GM10248 (cell line): ENCODE results near the gene CEP170B.

ENCODE experiments used
- CTCF ChIA-PET: fragments of 300-600 bp; sonication (Branson Sonifier 250); formaldehyde crosslinking; extraction: SDS; loops from one replicate; lab custom pipeline; 2021; ENCODE audit warnings: antibody characterized with exemption; lab: Yijun Ruan, JAX
- POLR2A ChIA-PET: fragments of 350-650 bp; sonication (Branson Sonifier 250); formaldehyde crosslinking; extraction: SDS; loops from one replicate; lab custom pipeline; 2020; ENCODE audit warnings: antibody characterized with exemption; lab: Yijun Ruan, JAX
- DNase-seq: peaks from one replicate; pipeline ENCODE4 v3.0.0; 2012; ENCODE audit errors: extremely low spot score
- TF ChIP-seq, protein P1 (sequence below): IDR thresholded peaks from 2 replicates; pipeline ENCODE4 v1.5.1; 2012; ENCODE audit warnings: mild to moderate bottlenecking, low read depth; ENCODE audit errors: extremely low read depth, missing control alignments, control extremely low read depth

Gene CEP170B

DNA sequence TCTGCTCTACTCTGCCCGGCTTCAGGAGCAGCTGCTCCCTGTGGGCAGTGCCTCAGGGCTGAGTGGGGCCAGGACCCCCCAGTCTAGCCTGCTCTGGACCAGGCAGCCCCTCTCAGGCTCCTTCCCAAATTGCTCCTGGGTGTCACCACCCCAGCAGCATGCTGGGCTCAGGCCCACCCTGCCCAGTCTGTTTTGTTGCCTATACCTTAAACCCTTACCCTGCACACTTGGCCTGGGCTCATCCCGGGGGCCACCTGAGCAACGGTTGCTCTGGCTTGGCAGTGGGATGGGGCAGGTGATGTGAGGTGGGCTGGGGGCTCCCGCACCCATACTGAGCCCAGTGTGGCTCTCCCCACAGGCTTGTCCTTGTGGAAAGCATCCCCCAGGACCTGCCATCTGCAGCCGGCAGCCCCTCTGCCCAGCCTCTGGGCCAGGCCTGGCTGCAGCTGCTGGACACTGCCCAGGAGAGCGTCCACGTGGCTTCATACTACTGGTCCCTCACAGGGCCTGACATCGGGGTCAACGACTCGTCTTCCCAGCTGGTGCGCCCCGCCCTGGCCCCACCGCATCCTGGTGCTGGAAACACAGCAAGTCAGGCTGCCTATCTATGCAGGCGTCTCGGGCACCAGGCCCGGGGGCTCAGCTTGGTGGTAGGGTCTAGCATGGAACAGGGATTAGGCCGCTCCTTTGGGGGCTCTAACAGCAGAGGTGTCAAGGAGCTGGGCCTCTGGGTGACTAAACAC is 63.5 kb downstream of the CEP170B start:
- TF ChIP-seq, protein P1, sequence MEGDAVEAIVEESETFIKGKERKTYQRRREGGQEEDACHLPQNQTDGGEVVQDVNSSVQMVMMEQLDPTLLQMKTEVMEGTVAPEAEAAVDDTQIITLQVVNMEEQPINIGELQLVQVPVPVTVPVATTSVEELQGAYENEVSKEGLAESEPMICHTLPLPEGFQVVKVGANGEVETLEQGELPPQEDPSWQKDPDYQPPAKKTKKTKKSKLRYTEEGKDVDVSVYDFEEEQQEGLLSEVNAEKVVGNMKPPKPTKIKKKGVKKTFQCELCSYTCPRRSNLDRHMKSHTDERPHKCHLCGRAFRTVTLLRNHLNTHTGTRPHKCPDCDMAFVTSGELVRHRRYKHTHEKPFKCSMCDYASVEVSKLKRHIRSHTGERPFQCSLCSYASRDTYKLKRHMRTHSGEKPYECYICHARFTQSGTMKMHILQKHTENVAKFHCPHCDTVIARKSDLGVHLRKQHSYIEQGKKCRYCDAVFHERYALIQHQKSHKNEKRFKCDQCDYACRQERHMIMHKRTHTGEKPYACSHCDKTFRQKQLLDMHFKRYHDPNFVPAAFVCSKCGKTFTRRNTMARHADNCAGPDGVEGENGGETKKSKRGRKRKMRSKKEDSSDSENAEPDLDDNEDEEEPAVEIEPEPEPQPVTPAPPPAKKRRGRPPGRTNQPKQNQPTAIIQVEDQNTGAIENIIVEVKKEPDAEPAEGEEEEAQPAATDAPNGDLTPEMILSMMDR, result no peak
- ChIA-PET POLR2A (no interaction called here), CTCF (interaction anchor here (1.4 to 2.4 kb wide), 2 partner anchors 12 to 117 kb away, joined by 4 to 9 read pairs; no protein-coding TSS in a partner anchor)
- no peak for DNase-seq

DNA sequence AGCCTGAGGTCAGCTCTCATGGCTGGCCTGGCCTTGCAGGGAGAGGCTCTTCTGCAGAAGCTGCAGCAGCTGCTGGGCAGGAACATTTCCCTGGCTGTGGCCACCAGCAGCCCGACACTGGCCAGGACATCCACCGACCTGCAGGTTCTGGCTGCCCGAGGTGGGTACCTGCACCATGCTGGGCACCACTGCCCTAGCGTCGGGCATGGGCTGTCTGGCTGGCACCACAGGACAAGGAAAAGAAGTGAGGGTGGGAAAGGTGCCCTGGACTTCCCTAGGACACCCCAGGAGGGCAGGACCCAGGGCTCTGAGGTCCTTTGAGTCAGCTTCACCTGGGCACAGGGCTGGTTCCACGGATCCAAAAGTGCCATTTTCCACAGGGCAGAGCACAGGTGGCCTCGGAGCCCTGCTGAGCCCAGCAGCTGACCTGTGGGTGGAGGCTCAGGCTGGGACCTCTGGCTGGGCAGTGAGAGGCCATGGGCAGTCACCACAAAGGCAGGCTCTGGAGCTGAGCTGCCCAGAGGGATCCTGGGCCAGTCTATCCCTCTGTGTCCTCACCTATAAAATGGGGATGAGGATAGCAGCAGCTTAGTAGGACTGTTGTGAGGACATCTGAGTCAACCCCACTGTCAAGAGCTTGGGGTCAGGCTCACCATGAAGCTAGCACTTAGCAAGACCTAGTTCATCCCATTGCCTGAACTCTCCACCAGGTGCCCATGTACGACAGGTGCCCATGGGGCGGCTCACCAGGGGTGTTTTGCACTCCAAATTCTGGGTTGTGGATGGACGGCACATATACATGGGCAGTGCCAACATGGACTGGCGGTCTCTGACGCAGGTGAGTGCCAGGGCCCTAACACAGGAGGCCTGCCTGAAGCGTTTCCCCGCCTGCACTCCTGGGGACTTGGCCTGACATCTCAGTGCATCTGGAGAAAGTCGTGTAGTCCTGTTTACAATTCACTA is 64.5 kb downstream of the CEP170B start:
- TF ChIP-seq, protein P1, result no peak
- peak; percentile 15 for DNase-seq
- ChIA-PET POLR2A (interaction anchor here (0.6 kb wide), 1 partner anchor 134 kb away, joined by 3 read pairs; no protein-coding TSS in a partner anchor), CTCF (interaction anchor here (2.4 kb wide), 1 partner anchor 116 kb away, joined by 9 read pairs; no protein-coding TSS in a partner anchor)

DNA sequence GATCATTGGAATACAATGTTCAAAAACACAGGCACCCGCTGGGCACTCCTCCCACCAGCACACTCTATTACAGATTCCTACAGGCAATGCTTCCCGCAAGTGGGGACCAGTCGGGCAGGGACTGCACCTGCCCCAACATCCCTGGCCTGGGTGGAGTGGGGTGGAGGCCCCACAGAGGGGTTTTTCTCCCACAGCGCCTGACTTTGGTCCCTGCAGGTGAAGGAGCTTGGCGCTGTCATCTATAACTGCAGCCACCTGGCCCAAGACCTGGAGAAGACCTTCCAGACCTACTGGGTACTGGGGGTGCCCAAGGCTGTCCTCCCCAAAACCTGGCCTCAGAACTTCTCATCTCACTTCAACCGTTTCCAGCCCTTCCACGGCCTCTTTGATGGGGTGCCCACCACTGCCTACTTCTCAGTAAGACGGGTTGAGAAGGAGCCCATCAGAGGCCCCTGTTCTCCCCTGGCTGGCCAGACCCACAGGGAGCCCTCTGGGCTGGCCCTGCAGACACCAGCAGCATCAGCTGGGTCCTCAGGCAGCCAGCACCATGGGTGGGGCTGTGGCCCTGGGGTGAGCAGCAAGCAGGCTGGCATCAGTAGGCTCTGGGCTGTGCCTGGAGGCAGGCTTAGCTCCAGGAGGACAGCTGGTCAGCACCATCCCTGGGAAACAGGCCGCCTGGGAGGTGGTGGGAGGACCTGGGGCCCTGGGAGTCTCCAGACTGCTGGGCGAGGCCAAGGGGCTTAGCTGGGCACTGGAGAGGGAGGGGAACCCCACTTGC is 65.6 kb downstream of the CEP170B start:
- DNase-seq, result peak; percentile 15
- POLR2A ChIA-PET, result no interaction called here
- CTCF ChIA-PET, result interaction anchor here (0.8 to 2.4 kb wide), 4 partner anchors 9 to 115 kb away, joined by 3 to 9 read pairs (median 3); no protein-coding TSS in a partner anchor
- TF ChIP-seq, protein P1, result no peak

DNA sequence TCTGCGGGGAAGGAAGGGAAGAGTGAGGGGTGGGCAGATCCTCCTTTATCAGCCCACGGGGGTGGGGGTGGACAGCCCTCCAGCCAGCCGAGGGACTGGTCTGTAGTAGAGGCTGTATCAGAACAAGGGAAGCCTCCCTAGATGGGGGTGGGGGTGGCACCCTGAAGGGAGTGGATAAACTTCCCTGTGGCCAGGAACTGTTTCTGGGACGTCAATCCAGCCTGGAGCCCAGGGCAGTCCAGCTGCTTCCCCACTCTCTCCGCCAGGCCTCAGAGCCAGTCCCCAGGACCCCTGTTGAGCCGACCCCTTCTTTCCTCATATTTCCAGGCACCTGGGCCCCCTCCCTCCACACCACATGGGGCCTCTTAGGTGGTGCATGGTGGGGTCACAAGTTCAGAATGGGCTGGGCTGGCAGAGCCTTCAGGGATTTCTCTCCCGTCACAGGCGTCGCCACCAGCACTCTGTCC is 66.3 kb downstream of the CEP170B start:
- ChIA-PET CTCF (interaction anchor here (1.0 to 1.1 kb wide), 2 partner anchors 8 to 33 kb away, joined by 3 read pairs; no protein-coding TSS in a partner anchor), POLR2A (no interaction called here)
- DNase-seq, result peak; percentile 15
- TF ChIP-seq, protein P1, result no peak

DNA sequence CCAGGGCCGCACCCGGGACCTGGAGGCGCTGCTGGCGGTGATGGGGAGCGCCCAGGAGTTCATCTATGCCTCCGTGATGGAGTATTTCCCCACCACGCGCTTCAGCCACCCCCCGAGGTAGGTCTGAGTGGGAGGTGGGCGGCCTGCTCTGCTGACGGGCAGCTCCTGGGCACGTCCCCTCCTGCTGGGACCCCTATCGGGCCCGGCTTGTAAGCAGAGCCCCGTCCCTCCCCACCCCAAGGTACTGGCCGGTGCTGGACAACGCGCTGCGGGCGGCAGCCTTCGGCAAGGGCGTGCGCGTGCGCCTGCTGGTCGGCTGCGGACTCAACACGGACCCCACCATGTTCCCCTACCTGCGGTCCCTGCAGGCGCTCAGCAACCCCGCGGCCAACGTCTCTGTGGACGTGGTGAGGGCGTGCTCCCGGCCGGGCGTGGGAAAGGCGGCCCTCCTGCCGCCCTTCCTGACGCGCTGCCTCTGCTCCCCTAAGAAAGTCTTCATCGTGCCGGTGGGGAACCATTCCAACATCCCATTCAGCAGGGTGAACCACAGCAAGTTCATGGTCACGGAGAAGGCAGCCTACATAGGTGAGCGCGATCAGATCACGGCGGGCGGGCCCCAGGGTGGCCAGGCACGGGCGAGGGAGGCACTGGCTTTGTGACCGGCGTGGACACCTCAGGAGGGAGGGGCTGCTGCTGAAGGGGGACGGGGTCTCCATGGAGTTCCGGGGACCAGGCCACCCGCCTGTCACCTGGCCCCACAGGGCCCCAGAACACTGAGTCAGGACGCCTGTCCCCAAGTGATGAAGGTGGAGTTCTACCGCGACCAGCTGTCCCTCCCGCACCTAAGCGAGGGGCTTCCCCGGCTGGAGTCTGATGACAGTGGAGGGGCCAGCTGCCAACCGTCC is 67.0 kb downstream of the CEP170B start:
- TF ChIP-seq, protein P1, result no peak
- CTCF ChIA-PET, result interaction anchor here (3.9 kb wide), 1 partner anchor 8 kb away, joined by 17 read pairs; the partner anchor contains the start of gene PLD4
- peak; percentile 13 for DNase-seq
- POLR2A ChIA-PET, result no interaction called here
